Smooth muscle cell (in vitro differentiated cells): ENCODE results near the gene SLC6A19. TPM values are rescaled to one million over a fixed set of nuclear protein-coding genes. Genes with fewer than 3 reads are reported as not detected.
"Not testable (repeated sequence)": the region's sequence is repeated elsewhere in the genome, so short reads cannot be mapped to it uniquely, and the experiment has no call there.

Experiments
- DNase-seq: peaks from one replicate; lab custom pipeline; 2025; ENCODE audit not compliant: unreplicated experiment; lab: John Stamatoyannopoulos, UW
- H2AFZ ChIP-seq: fragments of 200-600 bp; sonication (generic); 2 replicates; pipeline ENCODE4 v1.6.0; 2016; ENCODE audit warnings: antibody characterized with exemption, low read depth, mild to moderate bottlenecking
- H3F3A ChIP-seq: fragments of 200-600 bp; sonication (generic); 2 replicates; pipeline ENCODE4 v1.6.0; 2017; ENCODE audit warnings: antibody characterized with exemption, low read depth
- H3K27ac ChIP-seq: fragments of 200-600 bp; sonication (generic); 2 replicates; pipeline ENCODE4 v1.5.1; 2016; ENCODE audit warnings: low read depth, mild to moderate bottlenecking
- H3K27me3 ChIP-seq: fragments of 200-600 bp; sonication (generic); 2 replicates; pipeline ENCODE4 v1.6.1; 2016; ENCODE audit warnings: low read depth, mild to moderate bottlenecking
- H3K36me3 ChIP-seq: fragments of 200-600 bp; sonication (generic); 2 replicates; pipeline ENCODE4 v1.5.1; 2016; ENCODE audit warnings: low read depth
- H3K4me1 ChIP-seq: fragments of 200-600 bp; sonication (generic); 2 replicates; pipeline ENCODE4 v1.5.1; 2016; ENCODE audit warnings: low read depth
- H3K4me2 ChIP-seq: fragments of 200-600 bp; sonication (generic); 2 replicates; pipeline ENCODE4 v1.6.0; 2016; ENCODE audit warnings: mild to moderate bottlenecking
- H3K4me3 ChIP-seq: fragments of 200-600 bp; sonication (generic); 2 replicates; pipeline ENCODE4 v1.5.1; 2016; ENCODE audit warnings: mild to moderate bottlenecking
- H3K79me2 ChIP-seq: fragments of 200-600 bp; sonication (generic); 2 replicates; pipeline ENCODE4 v1.6.0; 2016; ENCODE audit warnings: low read depth, mild to moderate bottlenecking
- H3K9ac ChIP-seq: fragments of 200-600 bp; sonication (generic); 2 replicates; pipeline ENCODE4 v1.6.0; 2016; ENCODE audit warnings: low read depth
- H3K9me3 ChIP-seq: fragments of 200-600 bp; sonication (generic); replicated peaks from 2 replicates; pipeline ENCODE4 v1.5.1; 2016; ENCODE audit warnings: low read depth
- H4K20me1 ChIP-seq: fragments of 200-600 bp; sonication (generic); 2 replicates; pipeline ENCODE4 v1.6.0; 2016; ENCODE audit warnings: low read depth
- WGBS: methylation state at CpG from one replicate; pipeline ENCODE4 v1.1.7; 2016; ENCODE audit warnings: low lambda C conversion rate; 5-methylcytosine and 5-hydroxymethylcytosine counted together
- polyA plus RNA-seq: library from polyadenylated mRNA; unstranded; fragments of >200 nt; fragmentation: Nextera tagmentation; extraction: Ambion mirVana; gene quantifications from 2 replicates; pipeline ENCODE4 v1.2.1, GENCODE V29; 2016
- total RNA-seq: library from RNA; depleted of rRNA; stranded (reverse); fragments of >200 nt; gene quantifications from 2 replicates; pipeline ENCODE4 v1.2.3, GENCODE V29; 2014
- TF ChIP-seq, protein P1 (sequence below): fragments of 200-600 bp; sonication (generic); IDR thresholded peaks from 2 replicates; pipeline ENCODE4 v1.5.1; 2017; ENCODE audit warnings: borderline replicate concordance, mild to moderate bottlenecking, antibody characterized with exemption; ENCODE audit not compliant: insufficient read depth, poor library complexity, severe bottlenecking

The SLC6A19 gene
- total and polyA plus RNA-seq, 2 experiments from 2014 or later, result not detected

- Histone ChIP-seq H3K27ac (no peak overlapping the region), H4K20me1 (no peaks in the 10 kb centered on the region), H3K27me3 (peaks cover 53% of the 10 kb centered on the region), H3K9me3 (no peaks in the 10 kb centered on the region), H3K4me3 (peak overlapping the region; percentile 16), H3K4me1 (no peaks in the 10 kb centered on the region), H3K36me3 (no peaks in the 10 kb centered on the region), H2AFZ (no peak overlapping the region), H3K79me2 (no peaks in the 10 kb centered on the region), H3K9ac (no peak overlapping the region), H3F3A (no peaks in the 10 kb centered on the region), H3K4me2 (peak overlapping the region; percentile 76)
- WGBS, result 15% methylated on average over 11 of the region's 98 CpGs
- DNase-seq, result no peak
- TF ChIP-seq, protein P1, sequence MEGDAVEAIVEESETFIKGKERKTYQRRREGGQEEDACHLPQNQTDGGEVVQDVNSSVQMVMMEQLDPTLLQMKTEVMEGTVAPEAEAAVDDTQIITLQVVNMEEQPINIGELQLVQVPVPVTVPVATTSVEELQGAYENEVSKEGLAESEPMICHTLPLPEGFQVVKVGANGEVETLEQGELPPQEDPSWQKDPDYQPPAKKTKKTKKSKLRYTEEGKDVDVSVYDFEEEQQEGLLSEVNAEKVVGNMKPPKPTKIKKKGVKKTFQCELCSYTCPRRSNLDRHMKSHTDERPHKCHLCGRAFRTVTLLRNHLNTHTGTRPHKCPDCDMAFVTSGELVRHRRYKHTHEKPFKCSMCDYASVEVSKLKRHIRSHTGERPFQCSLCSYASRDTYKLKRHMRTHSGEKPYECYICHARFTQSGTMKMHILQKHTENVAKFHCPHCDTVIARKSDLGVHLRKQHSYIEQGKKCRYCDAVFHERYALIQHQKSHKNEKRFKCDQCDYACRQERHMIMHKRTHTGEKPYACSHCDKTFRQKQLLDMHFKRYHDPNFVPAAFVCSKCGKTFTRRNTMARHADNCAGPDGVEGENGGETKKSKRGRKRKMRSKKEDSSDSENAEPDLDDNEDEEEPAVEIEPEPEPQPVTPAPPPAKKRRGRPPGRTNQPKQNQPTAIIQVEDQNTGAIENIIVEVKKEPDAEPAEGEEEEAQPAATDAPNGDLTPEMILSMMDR, result no peak
Measured at GRCh38 chr5:1155191-1156032, 46.0 kb upstream of the SLC6A19 start.

DNA sequence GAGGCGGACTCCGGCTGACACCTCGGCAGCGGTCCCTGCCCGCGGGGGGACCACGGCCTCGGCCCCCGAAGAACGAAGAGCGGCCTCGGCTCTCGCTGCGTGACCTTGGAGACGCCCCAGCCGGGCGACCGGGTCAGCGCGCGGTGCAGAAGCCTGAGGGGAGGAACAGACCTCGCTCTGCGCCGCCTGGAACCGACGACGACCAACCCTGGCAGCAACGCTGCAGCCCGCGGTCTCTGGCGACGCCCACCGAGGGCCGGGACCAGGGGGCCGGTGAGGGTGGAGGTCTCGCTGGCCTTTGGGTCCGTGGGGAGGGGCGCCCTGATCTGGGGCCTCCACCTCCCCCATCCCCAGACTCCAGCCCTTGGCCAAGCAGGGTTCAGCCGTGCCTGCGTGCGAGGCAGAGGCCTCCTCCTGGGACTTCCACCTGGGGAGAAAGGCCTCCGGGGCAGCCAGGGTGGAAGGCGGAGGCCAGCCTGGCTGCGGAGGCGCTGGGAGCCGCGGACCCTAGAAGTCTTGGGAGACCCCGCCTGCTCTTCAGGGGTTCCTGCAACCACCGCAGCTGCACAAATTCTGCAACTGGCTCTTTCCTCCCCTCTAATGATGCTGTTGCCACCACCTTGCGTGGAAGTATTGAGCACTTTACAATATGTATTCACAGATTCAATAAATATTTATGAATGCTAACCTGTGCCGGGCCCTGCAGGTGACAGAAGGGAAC is 45.2 kb upstream of the SLC6A19 start:
- TF ChIP-seq, protein P1, result no peak
- no peaks in the 10 kb centered on the region for H4K20me1 ChIP-seq
- H2AFZ ChIP-seq, result no peak overlapping the region
- no peak for DNase-seq
- no peaks in the 10 kb centered on the region for H3F3A ChIP-seq
- H3K27me3 ChIP-seq, result peaks cover 53% of the 10 kb centered on the region
- no peaks in the 10 kb centered on the region for H3K9me3 ChIP-seq
- H3K79me2 ChIP-seq, result no peaks in the 10 kb centered on the region
- H3K4me3 ChIP-seq, result peak overlapping the region; percentile 16
- no peak overlapping the region for H3K27ac ChIP-seq
- 22% methylated on average over 42 of the region's 51 CpGs for WGBS
- no peak overlapping the region for H3K9ac ChIP-seq
- H3K4me2 ChIP-seq, result peak overlapping the region; percentile 76
- H3K4me1 ChIP-seq, result no peaks in the 10 kb centered on the region
- H3K36me3 ChIP-seq, result no peaks in the 10 kb centered on the region

GRCh38 chr5:1156754-1157460 is 44.5 kb upstream of the SLC6A19 start:
- no peaks in the 10 kb centered on the region for H3K79me2 ChIP-seq
- H3K27ac ChIP-seq, result no peak overlapping the region
- H3K27me3 ChIP-seq, result peaks cover 53% of the 10 kb centered on the region
- 93% methylated on average over 11 of the region's 11 CpGs for WGBS
- H4K20me1 ChIP-seq, result no peaks in the 10 kb centered on the region
- TF ChIP-seq, protein P1, result no peak
- no peak overlapping the region for H2AFZ ChIP-seq
- H3K4me2 ChIP-seq, result no peak overlapping the region
- H3F3A ChIP-seq, result no peaks in the 10 kb centered on the region
- DNase-seq, result no peak
- H3K9ac ChIP-seq, result no peak overlapping the region
- no peaks in the 10 kb centered on the region for H3K4me1 ChIP-seq
- H3K4me3 ChIP-seq, result no peak overlapping the region
- no peaks in the 10 kb centered on the region for H3K9me3 ChIP-seq
- H3K36me3 ChIP-seq, result no peaks in the 10 kb centered on the region

GRCh38 chr5:1157461-1157986 is 43.9 kb upstream of the SLC6A19 start:
- not testable (repeated sequence) for H3K4me2 ChIP-seq, H3K4me1 ChIP-seq, DNase-seq, H3K4me3 ChIP-seq, H2AFZ ChIP-seq, H3K9me3 ChIP-seq, H3K36me3 ChIP-seq, H4K20me1 ChIP-seq, H3K27ac ChIP-seq, H3F3A ChIP-seq, H3K9ac ChIP-seq, H3K79me2 ChIP-seq
- WGBS, result 94% methylated on average over 2 of the region's 2 CpGs
- peaks cover 53% of the 10 kb centered on the region for H3K27me3 ChIP-seq
